ENCODE measurements around the gene PPIL6. TPM values are rescaled to one million over a fixed set of nuclear protein-coding genes. Genes with fewer than 3 reads are reported as not detected.

The PPIL6 gene
- total RNA-seq, 2 experiments from 2014 or later: 0.43 to 0.46 TPM

Other genes starting within 250 kb of the PPIL6 start
- 100 to 1,000 TPM; 223 to 229 TPM for gene CD164, start 58.2 kb downstream of the PPIL6 start, total RNA-seq
- gene SMPD2, start 96 bp upstream of the PPIL6 start, total RNA-seq: 1 to 10 TPM; 9.7 TPM
- gene MICAL1, start 15.1 kb upstream of the PPIL6 start, total RNA-seq: 10 to 100 TPM; 39.4 to 45.0 TPM
- 10 to 100 TPM; 10.9 to 11.8 TPM for gene ZBTB24, start 42.6 kb upstream of the PPIL6 start, total RNA-seq